GM18508 (cell line): ENCODE results near the gene S1PR5.
"Not testable (repeated sequence)": the region's sequence is repeated elsewhere in the genome, so short reads cannot be mapped to it uniquely, and the experiment has no call there.

Experiments
- ATAC-seq: cut with Tn5 transposase; IDR thresholded peaks from one replicate; pipeline ENCODE4 v1.9.1; 2021; ENCODE audit warnings: moderate number of reproducible peaks; ENCODE audit not compliant: insufficient read depth, unreplicated experiment

S1PR5 gene

GRCh38 chr19:10517361-10517759, at the start of gene S1PR5:
Gene S1PR5 (minus strand): TSS chr19:10517447. CDS start chr19:10515011, 2,436 bp downstream.
- no peak for ATAC-seq

- ATAC-seq = peak; percentile 36
Measured at GRCh38 chr19:10566658-10567410, 49.6 kb upstream of the S1PR5 start.

- no peak for ATAC-seq
Measured at GRCh38 chr19:10566408-10566657, 49.1 kb upstream of the S1PR5 start.

GRCh38 chr19:10565567-10566407, 48.5 kb upstream of the S1PR5 start, which contains the start of gene KRI1:
Gene KRI1 (minus strand): TSS chr19:10566010. CDS start chr19:10565999, 11 bp downstream.
- no peak for ATAC-seq

- no peak for ATAC-seq
Measured at GRCh38 chr19:10565028-10565566, 47.9 kb upstream of the S1PR5 start.

- ATAC-seq = no peak
Measured at GRCh38 chr19:10562609-10563008, 45.4 kb upstream of the S1PR5 start.

GRCh38 chr19:10560154-10560553, 42.9 kb upstream of the S1PR5 start:
- no peak for ATAC-seq

GRCh38 chr19:10557603-10558197, 40.5 kb upstream of the S1PR5 start:
- no peak for ATAC-seq

GRCh38 chr19:10555610-10555973, 38.3 kb upstream of the S1PR5 start:
- ATAC-seq = no peak

GRCh38 chr19:10554760-10555609, 37.7 kb upstream of the S1PR5 start:
- ATAC-seq = no peak

- ATAC-seq = no peak
Measured at GRCh38 chr19:10553943-10554381, 36.7 kb upstream of the S1PR5 start.

GRCh38 chr19:10553087-10553667, 35.9 kb upstream of the S1PR5 start:
- ATAC-seq = no peak

GRCh38 chr19:10552510-10553053, 35.3 kb upstream of the S1PR5 start:
- no peak for ATAC-seq

- no peak for ATAC-seq
Measured at GRCh38 chr19:10551698-10552301, 34.6 kb upstream of the S1PR5 start.

GRCh38 chr19:10551006-10551405, 33.8 kb upstream of the S1PR5 start:
- ATAC-seq = not testable (repeated sequence)

- ATAC-seq = no peak
Measured at GRCh38 chr19:10550336-10550735, 33.1 kb upstream of the S1PR5 start.

GRCh38 chr19:10549733-10550132, 32.5 kb upstream of the S1PR5 start:
- ATAC-seq = no peak

GRCh38 chr19:10548746-10549276, 31.6 kb upstream of the S1PR5 start:
- no peak for ATAC-seq

- no peak for ATAC-seq
Measured at GRCh38 chr19:10546817-10547216, 29.6 kb upstream of the S1PR5 start.
